Stomach (tissue), 4 donors: Measurements from ENCODE around the gene CWC15.

Experiments
- EP300 ChIP-seq: sonication (generic); formaldehyde crosslinking; IDR thresholded peaks from one replicate; pipeline ENCODE4 v1.6.1; 2017; ENCODE audit warnings: antibody characterized with exemption
- POLR2A ChIP-seq, 4 donors: fragments of 450-650 bp; IDR thresholded peaks; one replicate each; pipeline ENCODE4 v1.6.1; 2016; ENCODE audit warnings: antibody characterized with exemption in 4 of 4, control low read depth in 2 of 4, mild to moderate bottlenecking in 1 of 4, moderate library complexity in 1 of 4
- POLR2AphosphoS5 ChIP-seq, 3 donors: sonication (generic); formaldehyde crosslinking; IDR thresholded peaks; one replicate each; pipeline ENCODE4 v1.6.1; 2016; ENCODE audit warnings: antibody characterized with exemption in 3 of 3
- TF ChIP-seq, protein P1 (sequence below), 7 experiments: fragments of 450-650 bp in 4 of 7; fragments of 200-600 bp in 3 of 7; sonication (generic) in 3 of 7; IDR thresholded peaks; one replicate each; pipeline ENCODE4 v1.5.1; 2016 to 2019; ENCODE audit warnings: antibody characterized with exemption in 7 of 7, control low read depth in 2 of 7, mild to moderate bottlenecking in 1 of 7

DNA sequence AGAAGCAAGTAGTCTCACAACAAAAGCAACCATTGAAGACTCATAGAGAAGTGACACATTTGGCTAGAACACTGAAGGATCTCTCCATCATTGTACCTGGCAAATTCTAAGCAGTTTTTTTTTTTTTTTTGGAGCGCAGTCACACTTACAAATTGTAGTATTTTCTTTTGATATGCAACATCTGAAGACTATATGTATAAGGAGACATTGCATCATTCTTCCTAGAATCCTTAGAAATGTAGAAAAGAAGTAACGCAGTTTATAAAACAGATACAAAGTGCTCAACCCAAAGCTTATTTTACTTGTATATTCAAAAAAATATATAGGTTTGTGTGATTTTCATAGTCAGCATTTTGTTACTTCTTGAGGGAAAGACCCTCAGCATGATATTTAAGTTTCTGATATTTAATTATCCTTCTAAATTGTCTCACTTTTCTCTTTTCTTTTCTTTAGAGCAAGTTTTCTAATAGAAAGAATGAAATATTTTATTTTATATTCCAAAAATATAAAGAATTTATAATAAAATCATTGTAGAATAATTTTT lies 20.1 kb upstream of the CWC15 start:
- TF ChIP-seq POLR2A (IDR thresholded peaks at IDR 0.05) (no peak), EP300 (no peak), POLR2AphosphoS5 (IDR thresholded peaks at IDR 0.05) (no peak)
- TF ChIP-seq, protein P1, sequence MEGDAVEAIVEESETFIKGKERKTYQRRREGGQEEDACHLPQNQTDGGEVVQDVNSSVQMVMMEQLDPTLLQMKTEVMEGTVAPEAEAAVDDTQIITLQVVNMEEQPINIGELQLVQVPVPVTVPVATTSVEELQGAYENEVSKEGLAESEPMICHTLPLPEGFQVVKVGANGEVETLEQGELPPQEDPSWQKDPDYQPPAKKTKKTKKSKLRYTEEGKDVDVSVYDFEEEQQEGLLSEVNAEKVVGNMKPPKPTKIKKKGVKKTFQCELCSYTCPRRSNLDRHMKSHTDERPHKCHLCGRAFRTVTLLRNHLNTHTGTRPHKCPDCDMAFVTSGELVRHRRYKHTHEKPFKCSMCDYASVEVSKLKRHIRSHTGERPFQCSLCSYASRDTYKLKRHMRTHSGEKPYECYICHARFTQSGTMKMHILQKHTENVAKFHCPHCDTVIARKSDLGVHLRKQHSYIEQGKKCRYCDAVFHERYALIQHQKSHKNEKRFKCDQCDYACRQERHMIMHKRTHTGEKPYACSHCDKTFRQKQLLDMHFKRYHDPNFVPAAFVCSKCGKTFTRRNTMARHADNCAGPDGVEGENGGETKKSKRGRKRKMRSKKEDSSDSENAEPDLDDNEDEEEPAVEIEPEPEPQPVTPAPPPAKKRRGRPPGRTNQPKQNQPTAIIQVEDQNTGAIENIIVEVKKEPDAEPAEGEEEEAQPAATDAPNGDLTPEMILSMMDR (IDR thresholded peaks at IDR 0.05): no peak
